ENCODE data around the gene CCS.

DNA sequence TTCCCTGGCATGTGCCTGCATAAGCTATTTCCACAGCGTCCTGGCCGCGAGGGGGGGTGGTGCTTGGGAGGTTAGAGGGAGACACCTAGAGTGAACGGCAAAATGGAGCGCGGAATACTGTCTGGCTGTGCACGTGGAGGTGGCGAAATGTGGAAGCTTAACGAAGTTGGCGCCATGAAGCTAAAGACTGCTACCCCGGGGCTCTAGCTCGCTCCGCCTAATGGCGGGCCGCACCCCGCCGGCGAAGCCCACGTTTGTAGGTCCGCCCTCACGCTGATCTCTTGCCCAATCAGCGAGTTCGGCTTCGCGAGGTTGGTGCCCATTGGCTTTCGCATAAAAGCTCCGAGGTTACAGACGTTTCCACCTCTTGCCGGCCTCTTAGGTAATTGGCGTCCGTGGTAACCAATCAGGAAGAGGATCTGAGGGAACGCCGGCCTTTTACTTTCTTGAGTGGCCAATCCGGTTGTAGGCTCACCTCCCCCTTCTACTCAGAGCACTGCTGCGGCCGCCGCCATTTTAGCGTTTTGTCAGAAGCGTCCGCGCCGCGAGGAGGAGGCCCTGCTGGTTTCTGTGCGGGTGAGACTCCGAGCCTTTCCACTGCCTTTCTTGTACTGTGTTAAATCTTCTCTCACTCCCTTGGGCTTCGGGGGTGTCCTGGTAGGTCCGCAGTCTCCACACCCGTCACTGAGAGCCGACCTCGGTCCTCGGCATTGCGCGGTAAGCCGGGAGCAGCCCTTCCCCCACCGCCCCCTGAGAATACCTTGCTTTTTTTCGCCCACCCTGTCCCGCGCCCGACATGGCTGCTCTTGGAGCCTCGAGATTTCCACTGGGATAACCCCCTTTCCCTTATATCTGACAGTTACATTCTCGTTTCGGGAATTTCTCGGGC lies 45.4 kb downstream of the CCS start, which contains the start of gene RBM4:
- TF ChIP-seq CTCF (IDR thresholded peaks at IDR 0.05) = peak in 3 of 6 experiments; percentile 15 to 29 (median 20)
- peak; percentile 63 to 91 for TF ChIP-seq POLR2A (IDR thresholded peaks at IDR 0.05)

All from Peyer's patch (tissue), 4 donors.